AG04449 (cell line): ENCODE measurements around the gene FABP2.
"Not testable (repeated sequence)": the region's sequence is repeated elsewhere in the genome, so short reads cannot be mapped to it uniquely, and the experiment has no call there.

ENCODE experiments used
- CTCF ChIA-PET: fragments of 350-600 bp; formaldehyde crosslinking; extraction: SDS; loops from one replicate; lab custom pipeline; 2021; ENCODE audit warnings: antibody characterized with exemption; lab: Yijun Ruan, JAX
- POLR2A ChIA-PET: fragments of 400-600, 350-600 bp; formaldehyde crosslinking; extraction: SDS; loops from one replicate; lab custom pipeline; 2020; ENCODE audit warnings: antibody characterized with exemption, inconsistent platforms; lab: Yijun Ruan, JAX
- DNase-seq: peaks from one replicate; pipeline ENCODE4 v3.0.0-alpha.2; 2010; ENCODE audit warnings: low read depth, low spot score
- H3K4me3 ChIP-seq: 2 replicates; pipeline ENCODE4 v1.5.1; 2011; ENCODE audit warnings: low read depth, mild to moderate bottlenecking, control low read depth, low read length
- CTCF ChIP-seq: IDR thresholded peaks from one replicate; pipeline ENCODE4 v1.5.1; 2011; ENCODE audit warnings: mild to moderate bottlenecking, moderate library complexity, low read length, control low read depth, inconsistent platforms; ENCODE audit not compliant: insufficient read depth; ENCODE audit errors: missing control alignments

The FABP2 gene

DNA sequence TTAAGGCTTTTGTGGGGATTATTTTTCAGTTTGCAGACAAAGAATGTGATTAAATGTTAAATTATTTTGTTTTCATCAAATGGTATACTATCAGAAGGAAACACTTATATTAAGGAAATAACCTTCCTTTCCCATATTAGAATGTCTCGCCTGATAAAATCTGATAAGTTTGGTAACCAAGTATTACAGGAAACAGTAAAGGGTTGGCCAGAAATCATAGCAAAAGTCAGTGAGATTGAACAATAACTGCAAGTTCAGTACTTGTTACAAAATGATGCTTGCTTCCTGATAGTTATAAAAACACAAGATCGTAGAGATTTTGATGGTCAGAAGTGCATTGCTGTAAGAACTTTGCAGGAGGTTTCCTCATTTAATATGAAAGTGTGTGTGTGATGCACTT is 40.5 kb downstream of the FABP2 start:
- H3K4me3 ChIP-seq: no peak overlapping the region
- no peak for DNase-seq
- ChIA-PET CTCF (no interaction called here), POLR2A (no interaction called here)
- no peak for TF ChIP-seq CTCF

DNA sequence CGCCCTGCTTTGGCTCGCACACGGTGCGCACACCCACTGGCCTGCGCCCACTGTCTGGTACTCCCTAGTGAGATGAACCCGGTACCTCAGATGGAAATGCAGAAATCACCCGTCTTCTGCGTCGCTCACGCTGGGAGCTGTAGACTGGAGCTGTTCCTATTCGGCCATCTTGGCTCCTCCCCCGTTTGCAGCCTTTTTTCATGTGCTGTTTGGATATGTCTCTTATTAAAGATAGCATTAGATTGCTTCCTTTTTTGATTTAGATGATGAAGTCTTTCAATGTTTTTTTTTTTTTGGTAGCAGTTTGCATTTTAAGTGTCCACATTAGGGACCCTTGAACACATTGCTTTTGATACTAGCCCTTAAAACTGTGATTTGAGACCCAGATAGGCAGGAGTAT is 42.0 kb downstream of the FABP2 start:
- DNase-seq, H3K4me3 ChIP-seq, POLR2A ChIA-PET: not testable (repeated sequence)
- CTCF ChIA-PET: interaction anchor here (1.0 kb wide), 1 partner anchor 298 kb away, joined by 3 read pairs; no protein-coding TSS in a partner anchor

DNA sequence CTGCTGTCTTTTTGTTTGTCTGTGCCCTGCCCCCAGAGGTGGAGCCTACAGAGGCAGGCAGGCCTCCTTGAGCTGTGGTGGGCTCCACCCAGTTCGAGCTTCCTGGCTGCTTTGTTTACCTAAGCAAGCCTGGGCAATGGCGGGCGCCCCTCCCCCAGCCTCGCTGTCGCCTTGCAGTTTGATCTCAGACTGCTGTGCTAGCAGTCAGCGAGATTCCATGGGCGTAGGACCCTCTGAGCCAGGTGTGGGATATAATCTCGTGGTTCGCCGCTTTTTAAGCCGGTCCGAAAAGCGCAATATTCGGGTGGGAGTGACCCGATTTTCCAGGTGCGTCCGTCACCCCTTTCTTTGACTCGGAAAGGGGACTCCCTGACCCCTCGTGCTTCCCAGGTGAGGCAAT is 42.4 kb downstream of the FABP2 start:
- POLR2A ChIA-PET, DNase-seq, CTCF ChIA-PET, H3K4me3 ChIP-seq: not testable (repeated sequence)

- DNase-seq: no peak
- POLR2A ChIA-PET: no interaction called here
- CTCF ChIA-PET: interaction anchor here (1.3 kb wide), 1 partner anchor 184 kb away, joined by 4 read pairs; no protein-coding TSS in a partner anchor
- H3K4me3 ChIP-seq: no peak overlapping the region
- TF ChIP-seq CTCF: no peak
Measured at GRCh38 chr4:119271361-119272085, 50.4 kb downstream of the FABP2 start.

DNA sequence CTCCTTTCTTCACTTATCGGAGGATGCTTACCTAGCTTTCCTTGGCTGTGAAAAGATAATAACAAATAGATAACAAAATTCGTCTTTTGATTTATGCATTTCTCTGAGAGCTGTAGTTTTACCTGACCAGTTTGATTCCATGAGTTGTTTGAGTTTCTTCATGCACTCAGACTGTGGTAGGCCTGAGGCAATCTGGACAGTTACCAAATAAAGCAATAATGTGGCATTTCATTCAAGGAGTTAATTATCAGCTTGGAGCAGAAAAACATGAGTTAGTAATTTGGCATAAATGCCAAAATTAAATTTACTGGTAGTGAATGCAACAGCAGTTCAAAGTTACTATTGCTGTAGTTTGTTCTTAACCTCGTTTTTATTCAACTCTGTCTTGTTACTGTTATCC is 53.5 kb downstream of the FABP2 start:
- H3K4me3 ChIP-seq: no peak overlapping the region
- ChIA-PET CTCF (interaction anchor here (1.4 to 1.5 kb wide), 2 partner anchors 15 to 227 kb away, joined by 4 read pairs; no protein-coding TSS in a partner anchor), POLR2A (no interaction called here)
- no peak for TF ChIP-seq CTCF
- DNase-seq: no peak
